DND-41 (cell line): ENCODE data around the gene PCBP4.

ENCODE experiments used
- ATAC-seq: fragments of 200-7000 bp; cut with Tn5 transposase; 3 replicates; pipeline ENCODE4 v1.9.1; 2021; ENCODE audit warnings: low read depth; ENCODE audit not compliant: insufficient read depth
- DNase-seq: peaks from one replicate; pipeline ENCODE4 v3.0.0-alpha.2; 2020
- H2AFZ ChIP-seq: 2 replicates; pipeline ENCODE4 v1.6.0; 2012; ENCODE audit warnings: low read depth, low read length
- H3K27ac ChIP-seq: 2 replicates; pipeline ENCODE4 v1.5.1; 2012; ENCODE audit warnings: low read length, inconsistent platforms
- H3K27me3 ChIP-seq: fragments of 200-600 bp; sonication (generic); 2 replicates; pipeline ENCODE4 v1.6.0; 2012; ENCODE audit warnings: low read length, mild to moderate bottlenecking, inconsistent platforms; ENCODE audit not compliant: insufficient read depth, poor library complexity
- H3K36me3 ChIP-seq: 2 replicates; pipeline ENCODE4 v1.5.1; 2012; ENCODE audit warnings: low read length, inconsistent platforms; ENCODE audit not compliant: insufficient read depth
- H3K4me1 ChIP-seq: 2 replicates; pipeline ENCODE4 v1.5.1; 2012; ENCODE audit warnings: mild to moderate bottlenecking, low read length; ENCODE audit not compliant: insufficient read depth
- H3K4me2 ChIP-seq: 2 replicates; pipeline ENCODE4 v1.6.0; 2012; ENCODE audit warnings: mild to moderate bottlenecking, moderate library complexity, low read length, inconsistent platforms; ENCODE audit not compliant: insufficient read depth
- H3K4me3 ChIP-seq, 2 experiments: fragments of 200-600 bp in 1 of 2; shearing (Covaris generic) in 1 of 2; 2 replicates each; pipeline ENCODE4 v1.5.1; 2012 to 2016; ENCODE audit warnings: inconsistent platforms in 2 of 2, low read length in 2 of 2, mild to moderate bottlenecking in 2 of 2, low read depth in 1 of 2, moderate library complexity in 1 of 2
- H3K79me2 ChIP-seq: 2 replicates; pipeline ENCODE4 v1.6.0; 2012; ENCODE audit warnings: low read length, inconsistent platforms; ENCODE audit not compliant: insufficient read depth
- H3K9ac ChIP-seq: 2 replicates; pipeline ENCODE4 v1.6.0; 2012; ENCODE audit warnings: low read depth, mild to moderate bottlenecking, inconsistent platforms, low read length, moderate library complexity
- H3K9me3 ChIP-seq: 2 replicates; pipeline ENCODE4 v1.5.1; 2012; ENCODE audit warnings: low read length, moderate library complexity, mild to moderate bottlenecking, inconsistent platforms; ENCODE audit not compliant: insufficient read depth, severe bottlenecking
- H4K20me1 ChIP-seq: 2 replicates; pipeline ENCODE4 v1.6.0; 2012; ENCODE audit warnings: low read length; ENCODE audit not compliant: insufficient read depth
- CTCF ChIP-seq: IDR thresholded peaks from 2 replicates; pipeline ENCODE4 v1.5.1; 2012; ENCODE audit warnings: borderline replicate concordance, low read length, moderate library complexity, mild to moderate bottlenecking; ENCODE audit not compliant: poor library complexity, severe bottlenecking; ENCODE audit errors: extremely low read depth
- EZH2 ChIP-seq: IDR thresholded peaks from 3 replicates; pipeline ENCODE4 v1.6.1; 2012; ENCODE audit warnings: borderline replicate concordance, low read depth, mild to moderate bottlenecking, moderate library complexity, low read length, inconsistent platforms; ENCODE audit not compliant: severe bottlenecking

PCBP4 gene

DNA sequence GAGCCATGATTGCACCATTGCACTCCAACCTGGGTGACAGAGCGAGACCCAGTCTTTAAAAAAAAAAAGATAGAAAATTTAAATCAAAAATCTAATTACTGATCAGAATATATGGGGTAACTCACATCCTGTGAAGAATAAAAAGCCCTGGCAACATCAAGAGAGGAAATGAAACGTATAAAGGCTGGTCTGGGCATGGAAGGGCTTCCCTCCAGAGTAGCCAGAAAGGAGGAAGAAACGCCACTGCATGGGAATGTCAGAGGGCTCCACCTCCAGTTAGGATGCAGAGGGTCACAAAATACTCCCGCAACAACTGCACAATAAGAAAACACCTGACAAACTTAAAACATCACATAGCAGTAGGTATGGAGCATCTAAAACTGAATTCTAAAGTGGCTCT, 59.2 kb downstream of the PCBP4 start:
- no peak overlapping the region for H3K4me2 ChIP-seq
- H3K79me2 ChIP-seq, result no peaks in the 10 kb centered on the region
- no peaks in the 10 kb centered on the region for H4K20me1 ChIP-seq
- H3K27ac ChIP-seq, result no peak overlapping the region
- peaks cover 2% of the 10 kb centered on the region for H3K9me3 ChIP-seq
- DNase-seq (no peak), ATAC-seq (no peak)
- no peak overlapping the region for H3K4me3 ChIP-seq
- no peaks in the 10 kb centered on the region for H3K36me3 ChIP-seq
- no peak overlapping the region for H3K9ac ChIP-seq
- TF ChIP-seq CTCF (no peak), EZH2 (no peak)
- H2AFZ ChIP-seq, result no peak overlapping the region
- H3K4me1 ChIP-seq, result no peaks in the 10 kb centered on the region
- H3K27me3 ChIP-seq, result no peaks in the 10 kb centered on the region
